PC-3 (cell line): ENCODE results near the gene LAMA2. TPM values are rescaled to one million over a fixed set of nuclear protein-coding genes. Genes with fewer than 3 reads are reported as not detected.

Experiments used
- ATAC-seq: fragments of 200-7000 bp; cut with Tn5 transposase; 2 replicates; pipeline ENCODE4 v1.9.1; 2020; ENCODE audit warnings: mild to moderate bottlenecking, moderate library complexity
- BruUV-seq: library from RNA; stranded (reverse); fragments of 400-500 nt; replicated peaks from 2 replicates; lab custom pipeline; 2021; lab: Mats Ljungman, UMichigan
- CTCF ChIA-PET: fragments of 300-600 bp; sonication (Branson Sonifier 250); formaldehyde crosslinking; loops from one replicate; lab custom pipeline; 2022; ENCODE audit warnings: antibody characterized with exemption; lab: Charles Lee
- POLR2A ChIA-PET: fragments of 300-600 bp; sonication (Branson Sonifier 250); formaldehyde crosslinking; loops from one replicate; lab custom pipeline; 2022; ENCODE audit warnings: antibody characterized with exemption; ENCODE audit not compliant: unreplicated experiment; lab: Charles Lee
- DNase-seq: peaks from one replicate; pipeline ENCODE4 v3.0.0-alpha.2; 2015
- H2AFZ ChIP-seq: fragments of 300-600 bp; sonication (generic); 2 replicates; pipeline ENCODE4 v1.6.0; 2016; ENCODE audit warnings: antibody characterized with exemption, low read length
- H3F3A ChIP-seq: fragments of 300-600 bp; sonication (generic); one replicate; pipeline ENCODE4 v1.6.0; 2017; ENCODE audit warnings: antibody characterized with exemption, low read length, control low read depth, mild to moderate bottlenecking; ENCODE audit not compliant: unreplicated experiment
- H3K27ac ChIP-seq: fragments of 300-600 bp; sonication (generic); 2 replicates; pipeline ENCODE4 v1.5.1; 2016; ENCODE audit warnings: mild to moderate bottlenecking, low read length
- H3K27me3 ChIP-seq: fragments of 300-600 bp; sonication (generic); 2 replicates; pipeline ENCODE4 v1.6.1; 2016; ENCODE audit warnings: low read length, mixed read lengths
- H3K36me3 ChIP-seq: fragments of 300-600 bp; sonication (generic); 2 replicates; pipeline ENCODE4 v1.6.1; 2016; ENCODE audit warnings: low read depth, mixed run types, low read length, mixed read lengths
- H3K4me1 ChIP-seq: fragments of 300-600 bp; sonication (generic); 2 replicates; pipeline ENCODE4 v1.5.1; 2016; ENCODE audit warnings: low read length; ENCODE audit not compliant: insufficient read depth
- H3K4me2 ChIP-seq: fragments of 300-600 bp; sonication (generic); 2 replicates; pipeline ENCODE4 v1.6.0; 2016; ENCODE audit warnings: low read length
- H3K4me3 ChIP-seq: fragments of 300-600 bp; sonication (generic); 2 replicates; pipeline ENCODE4 v1.5.1; 2016; ENCODE audit warnings: mild to moderate bottlenecking, low read length, mixed read lengths
- H3K79me2 ChIP-seq: fragments of 300-600 bp; sonication (generic); 2 replicates; pipeline ENCODE4 v1.6.1; 2017; ENCODE audit warnings: low read length, mixed read lengths
- H3K9ac ChIP-seq: fragments of 300-600 bp; sonication (generic); 2 replicates; pipeline ENCODE4 v1.6.0; 2016; ENCODE audit warnings: mild to moderate bottlenecking, low read length
- H3K9me2 ChIP-seq: fragments of 300-600 bp; sonication (generic); replicated peaks from 2 replicates; pipeline ENCODE4 v1.6.1; 2016; ENCODE audit warnings: mixed run types, low read length, mixed read lengths
- H3K9me3 ChIP-seq: fragments of 300-600 bp; sonication (generic); 2 replicates; pipeline ENCODE4 v1.6.1; 2016; ENCODE audit warnings: low read length, mixed read lengths
- H4K20me1 ChIP-seq: fragments of 300-600 bp; sonication (generic); 2 replicates; pipeline ENCODE4 v1.6.1; 2016; ENCODE audit warnings: low read length, mixed read lengths
- CTCF ChIP-seq: fragments of 300-600 bp; sonication (generic); conservative IDR thresholded peaks from 2 replicates; pipeline ENCODE4 v1.5.1; 2017; ENCODE audit warnings: antibody characterized with exemption, low read depth, mild to moderate bottlenecking, low read length
- EZH2 ChIP-seq: fragments of 300-600 bp; sonication (generic); IDR thresholded peaks from one replicate; pipeline ENCODE4 v1.6.1; 2017; ENCODE audit warnings: antibody characterized with exemption, mild to moderate bottlenecking, low read length; ENCODE audit not compliant: unreplicated experiment
- EZH2phosphoT487 ChIP-seq: fragments of 300-600 bp; sonication (generic); IDR thresholded peaks from 2 replicates; pipeline ENCODE4 v1.6.1; 2018; ENCODE audit warnings: mild to moderate bottlenecking, antibody characterized with exemption, low read length, borderline replicate concordance
- intact Hi-C: fragments of 100-400 bp; cut with micrococcal nuclease; formaldehyde crosslinking; loops from 2 replicates; pipeline ENCODE4 v1.9.0; 2023
- total RNA-seq: library from RNA; depleted of rRNA; stranded (reverse); fragments of >200 nt; gene quantifications from 2 replicates; pipeline ENCODE4 v1.2.3, GENCODE V29; 2014

LAMA2 gene
- total RNA-seq, 1 experiment from 2014 or later, result 0.22 TPM

DNA sequence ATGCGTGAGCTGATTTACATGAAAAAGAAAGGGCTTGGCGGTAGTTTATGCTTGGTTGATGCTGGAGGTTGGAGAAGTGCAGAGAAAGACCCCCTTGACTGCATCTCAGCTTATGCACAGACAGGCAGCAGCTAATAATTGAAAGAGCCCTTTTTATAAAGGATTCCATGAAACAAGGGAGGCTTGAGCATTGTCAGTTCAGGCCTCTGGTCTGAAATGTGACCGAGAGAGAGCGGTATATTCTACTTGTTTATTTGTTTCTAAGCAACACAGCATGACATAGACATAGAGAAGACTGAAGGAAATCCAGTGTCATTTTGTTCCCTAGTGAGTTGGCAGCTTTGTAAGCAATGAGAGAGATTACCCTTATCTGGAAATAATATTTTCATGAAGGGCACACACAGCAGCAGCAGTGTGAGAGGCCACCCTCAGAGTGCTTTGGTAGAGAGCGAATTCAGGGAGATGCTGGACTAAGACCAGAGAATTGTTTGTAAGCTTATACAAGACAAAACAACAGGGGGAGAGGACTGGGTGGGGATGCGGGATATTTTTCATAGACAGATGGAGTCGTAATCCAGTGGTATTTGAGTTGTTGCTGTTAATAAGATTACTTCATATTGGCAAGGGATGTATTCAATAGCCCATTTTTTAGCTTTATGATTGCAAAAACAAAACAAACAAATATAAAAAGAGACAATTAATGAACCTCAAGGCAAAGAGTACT, 34.6 kb upstream of the LAMA2 start:
- ChIA-PET CTCF (no interaction called here), POLR2A (no interaction called here)
- Histone ChIP-seq H3K9me2 (no peaks in the 10 kb centered on the region), H3K27me3 (no peaks in the 10 kb centered on the region), H3K9me3 (no peaks in the 10 kb centered on the region), H3K9ac (no peak overlapping the region), H2AFZ (no peak overlapping the region), H3K4me3 (no peak overlapping the region), H3K36me3 (no peaks in the 10 kb centered on the region), H3F3A (no peaks in the 10 kb centered on the region), H3K4me1 (no peaks in the 10 kb centered on the region), H3K79me2 (no peaks in the 10 kb centered on the region), H4K20me1 (no peaks in the 10 kb centered on the region), H3K4me2 (no peak overlapping the region), H3K27ac (no peak overlapping the region)
- DNase-seq, result no peak
- ATAC-seq, result no peak
- intact Hi-C loops, result no loop called here
- no peak for TF ChIP-seq EZH2
- TF ChIP-seq CTCF, result no peak
- no peak for TF ChIP-seq EZH2phosphoT487
- no TSS peak for BruUV-seq

GRCh38 chr6:128855581-128856085, 27.3 kb upstream of the LAMA2 start:
- H3K4me1 ChIP-seq, result no peaks in the 10 kb centered on the region
- H2AFZ ChIP-seq, result no peak overlapping the region
- no peak overlapping the region for H3K4me2 ChIP-seq
- BruUV-seq, result no TSS peak
- no peaks in the 10 kb centered on the region for H3K27me3 ChIP-seq
- H3K79me2 ChIP-seq, result no peaks in the 10 kb centered on the region
- H4K20me1 ChIP-seq, result no peaks in the 10 kb centered on the region
- no peak for DNase-seq
- H3K9ac ChIP-seq, result no peak overlapping the region
- CTCF ChIA-PET, result no interaction called here
- H3K9me2 ChIP-seq, result no peaks in the 10 kb centered on the region
- no peaks in the 10 kb centered on the region for H3K36me3 ChIP-seq
- H3K27ac ChIP-seq, result no peak overlapping the region
- no peaks in the 10 kb centered on the region for H3F3A ChIP-seq
- TF ChIP-seq EZH2 (no peak), CTCF (no peak), EZH2phosphoT487 (no peak)
- no peaks in the 10 kb centered on the region for H3K9me3 ChIP-seq
- intact Hi-C loops, result no loop called here
- POLR2A ChIA-PET, result interaction anchor here (0.7 kb wide), 1 partner anchor 389 kb away, joined by 4 read pairs; no protein-coding TSS in a partner anchor
- no peak for ATAC-seq
- no peak overlapping the region for H3K4me3 ChIP-seq

- no peaks in the 10 kb centered on the region for H3K27me3 ChIP-seq
- H3K4me1 ChIP-seq, result no peaks in the 10 kb centered on the region
- H3K9me2 ChIP-seq, result no peaks in the 10 kb centered on the region
- CTCF ChIA-PET, result no interaction called here
- no peak for ATAC-seq
- no peak overlapping the region for H3K9ac ChIP-seq
- no peak for DNase-seq
- H3F3A ChIP-seq, result no peaks in the 10 kb centered on the region
- POLR2A ChIA-PET, result no interaction called here
- no peak overlapping the region for H2AFZ ChIP-seq
- intact Hi-C loops, result no loop called here
- no peaks in the 10 kb centered on the region for H3K9me3 ChIP-seq
- no peaks in the 10 kb centered on the region for H4K20me1 ChIP-seq
- H3K4me3 ChIP-seq, result no peak overlapping the region
- H3K27ac ChIP-seq, result no peak overlapping the region
- H3K36me3 ChIP-seq, result no peaks in the 10 kb centered on the region
- no peaks in the 10 kb centered on the region for H3K79me2 ChIP-seq
- no peak for TF ChIP-seq EZH2
- TF ChIP-seq EZH2phosphoT487, result no peak
- H3K4me2 ChIP-seq, result no peak overlapping the region
- BruUV-seq, result no TSS peak
Observed at GRCh38 chr6:128857806-128858205, 25.1 kb upstream of the LAMA2 start.
